Islet precursor cell (in vitro differentiated cells): ENCODE results near the gene CENPB.
"Not testable (repeated sequence)": the region's sequence is repeated elsewhere in the genome, so short reads cannot be mapped to it uniquely, and the experiment has no call there.

Source experiments
- DNase-seq: peaks from one replicate; pipeline ENCODE4 v3.0.0-alpha.2; 2018

Gene CENPB

GRCh38 chr20:3786665-3787323, at the start of gene CENPB:
Gene CENPB, minus strand, starts transcription at chr20:3786740. Its CDS starts 257 bp downstream, at chr20:3786483.
- DNase-seq, result peak; percentile 93

GRCh38 chr20:3836132-3836531, 49.6 kb upstream of the CENPB start:
- DNase-seq, result no peak

GRCh38 chr20:3829891-3830290, 43.4 kb upstream of the CENPB start:
- not testable (repeated sequence) for DNase-seq

- no peak for DNase-seq
Measured at GRCh38 chr20:3828798-3829197, 42.3 kb upstream of the CENPB start.

GRCh38 chr20:3826420-3826819, 39.9 kb upstream of the CENPB start:
- no peak for DNase-seq

- DNase-seq, result no peak
Measured at GRCh38 chr20:3825526-3825925, 39.0 kb upstream of the CENPB start.

- no peak for DNase-seq
Measured at GRCh38 chr20:3823881-3824280, 37.3 kb upstream of the CENPB start.

GRCh38 chr20:3821996-3822395, 35.5 kb upstream of the CENPB start:
- no peak for DNase-seq

- DNase-seq, result no peak
Measured at GRCh38 chr20:3820901-3821727, 34.6 kb upstream of the CENPB start.

GRCh38 chr20:3820048-3820900, 33.7 kb upstream of the CENPB start, which contains the start of gene AP5S1:
Gene AP5S1, plus strand, starts transcription at chr20:3820547. Its CDS starts 1,571 bp downstream, at chr20:3822118.
- peak; percentile 98 for DNase-seq

- DNase-seq, result no peak
Measured at GRCh38 chr20:3819411-3820047, 33.0 kb upstream of the CENPB start.

GRCh38 chr20:3818155-3819151, 31.9 kb upstream of the CENPB start:
- DNase-seq, result peak; percentile 94

- DNase-seq, result no peak
Measured at GRCh38 chr20:3815703-3816315, 29.3 kb upstream of the CENPB start.

- no peak for DNase-seq
Measured at GRCh38 chr20:3814928-3815495, 28.5 kb upstream of the CENPB start.

GRCh38 chr20:3813848-3814581, 27.5 kb upstream of the CENPB start:
- DNase-seq, result no peak

- DNase-seq, result no peak
Measured at GRCh38 chr20:3812975-3813847, 26.7 kb upstream of the CENPB start.

GRCh38 chr20:3812259-3812681, 25.7 kb upstream of the CENPB start:
- DNase-seq, result no peak

GRCh38 chr20:3811467-3812258, 25.1 kb upstream of the CENPB start:
- peak; percentile 89 for DNase-seq
